GM12878 (cell line): ENCODE results near the gene NUBPL.

Experiments used
- BCLAF1 ChIP-seq: fragments of 450-650 bp; IDR thresholded peaks from 2 replicates; pipeline ENCODE4 v1.6.1; 2017; ENCODE audit warnings: antibody characterized with exemption, mild to moderate bottlenecking, moderate library complexity
- CHD1 ChIP-seq: IDR thresholded peaks from 2 replicates; pipeline ENCODE4 v1.6.1; 2012; ENCODE audit warnings: low read depth, low read length, improper control_type of control experiment
- HCFC1 ChIP-seq: fragments of 150-350 bp; IDR thresholded peaks from 2 replicates; pipeline ENCODE4 v1.6.1; 2014; ENCODE audit warnings: low read length
- MXI1 ChIP-seq: fragments of 150-350 bp; IDR thresholded peaks from 2 replicates; pipeline ENCODE4 v1.6.1; 2011; ENCODE audit warnings: low read depth, mild to moderate bottlenecking, inconsistent platforms, low read length, improper control_type of control experiment
- PKNOX1 ChIP-seq: fragments of 450-650 bp; IDR thresholded peaks from 2 replicates; pipeline ENCODE4 v1.6.1; 2016; ENCODE audit warnings: mild to moderate bottlenecking
- POLR2A ChIP-seq: IDR thresholded peaks from 2 replicates; pipeline ENCODE4 v1.6.1; 2011; ENCODE audit warnings: low read depth, mild to moderate bottlenecking, low read length
- REST ChIP-seq: IDR thresholded peaks from 2 replicates; pipeline ENCODE4 v1.6.1; 2012; ENCODE audit warnings: mild to moderate bottlenecking, low read depth, low read length
- SUZ12 ChIP-seq: fragments of 200-600 bp; sonication (generic); IDR thresholded peaks from one replicate; pipeline ENCODE4 v1.6.1; 2018; ENCODE audit warnings: antibody characterized with exemption, mild to moderate bottlenecking; ENCODE audit not compliant: unreplicated experiment
- TAF1 ChIP-seq: IDR thresholded peaks from 2 replicates; pipeline ENCODE4 v1.6.1; 2011; ENCODE audit warnings: mild to moderate bottlenecking, low read depth, low read length, borderline replicate concordance
- TARDBP ChIP-seq: IDR thresholded peaks from 2 replicates; pipeline ENCODE4 v1.6.1; 2016; ENCODE audit warnings: borderline replicate concordance
- ZNF24 ChIP-seq: fragments of 450-650 bp; IDR thresholded peaks from 2 replicates; pipeline ENCODE4 v1.6.1; 2017; ENCODE audit warnings: antibody characterized with exemption, mild to moderate bottlenecking
- ZSCAN29 ChIP-seq: fragments of 450-650 bp; IDR thresholded peaks from 2 replicates; pipeline ENCODE4 v1.6.1; 2017; ENCODE audit warnings: mild to moderate bottlenecking, moderate library complexity
- TF ChIP-seq, protein P1 (sequence below), 3 experiments: IDR thresholded peaks in 2 of 3; conservative IDR thresholded peaks in 1 of 3; 2 replicates each; pipeline ENCODE4 v1.5.1; 2011; ENCODE audit warnings: low read depth in 3 of 3, low read length in 3 of 3, mild to moderate bottlenecking in 3 of 3, control low read depth in 2 of 3, moderate library complexity in 2 of 3, inconsistent platforms in 1 of 3, mixed read lengths in 1 of 3; ENCODE audit not compliant: control insufficient read depth in 2 of 3, insufficient read depth in 1 of 3; ENCODE audit errors: extremely low read depth in 1 of 3
- TF ChIP-seq, protein P2 (sequence below): IDR thresholded peaks from 2 replicates; pipeline ENCODE4 v1.6.1; 2012; ENCODE audit warnings: low read depth, low read length, improper control_type of control experiment

DNA sequence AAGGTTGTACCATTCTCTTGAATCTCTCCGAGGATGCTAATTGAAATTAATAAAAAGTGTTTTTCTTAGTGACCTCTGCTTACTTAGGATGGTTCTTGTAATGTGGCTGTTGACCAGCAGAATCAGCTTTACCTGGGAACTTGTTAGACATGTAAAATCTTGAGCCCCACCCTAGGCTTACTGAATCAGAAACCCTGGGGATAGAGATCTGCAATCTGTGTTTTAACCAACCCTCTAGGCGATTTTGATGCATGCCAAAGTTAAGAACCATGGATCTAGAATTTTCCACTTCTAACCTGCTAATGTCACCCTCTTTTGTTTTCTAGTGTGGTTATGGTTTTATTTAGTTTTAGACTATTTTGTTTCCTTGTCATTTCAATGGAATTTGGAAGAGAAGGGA, 6.5 kb downstream of the NUBPL start:
- TF ChIP-seq PKNOX1 (no peak), BCLAF1 (no peak), SUZ12 (no peak), HCFC1 (no peak), ZNF24 (no peak), TARDBP (no peak), MXI1 (no peak), ZSCAN29 (no peak), CHD1 (no peak), REST (no peak), TAF1 (no peak), POLR2A (no peak)
- TF ChIP-seq, protein P1, sequence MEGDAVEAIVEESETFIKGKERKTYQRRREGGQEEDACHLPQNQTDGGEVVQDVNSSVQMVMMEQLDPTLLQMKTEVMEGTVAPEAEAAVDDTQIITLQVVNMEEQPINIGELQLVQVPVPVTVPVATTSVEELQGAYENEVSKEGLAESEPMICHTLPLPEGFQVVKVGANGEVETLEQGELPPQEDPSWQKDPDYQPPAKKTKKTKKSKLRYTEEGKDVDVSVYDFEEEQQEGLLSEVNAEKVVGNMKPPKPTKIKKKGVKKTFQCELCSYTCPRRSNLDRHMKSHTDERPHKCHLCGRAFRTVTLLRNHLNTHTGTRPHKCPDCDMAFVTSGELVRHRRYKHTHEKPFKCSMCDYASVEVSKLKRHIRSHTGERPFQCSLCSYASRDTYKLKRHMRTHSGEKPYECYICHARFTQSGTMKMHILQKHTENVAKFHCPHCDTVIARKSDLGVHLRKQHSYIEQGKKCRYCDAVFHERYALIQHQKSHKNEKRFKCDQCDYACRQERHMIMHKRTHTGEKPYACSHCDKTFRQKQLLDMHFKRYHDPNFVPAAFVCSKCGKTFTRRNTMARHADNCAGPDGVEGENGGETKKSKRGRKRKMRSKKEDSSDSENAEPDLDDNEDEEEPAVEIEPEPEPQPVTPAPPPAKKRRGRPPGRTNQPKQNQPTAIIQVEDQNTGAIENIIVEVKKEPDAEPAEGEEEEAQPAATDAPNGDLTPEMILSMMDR (IDR thresholded peaks at IDR 0.05 in 2 of 3, conservative IDR thresholded peaks at IDR 0.05 in 1 of 3; ENCODE audit: control insufficient read depth in 2 of 3, extremely low read depth in 1 of 3, insufficient read depth in 1 of 3, low read depth in 3 of 3, low read length in 3 of 3): no peak
- TF ChIP-seq, protein P2, sequence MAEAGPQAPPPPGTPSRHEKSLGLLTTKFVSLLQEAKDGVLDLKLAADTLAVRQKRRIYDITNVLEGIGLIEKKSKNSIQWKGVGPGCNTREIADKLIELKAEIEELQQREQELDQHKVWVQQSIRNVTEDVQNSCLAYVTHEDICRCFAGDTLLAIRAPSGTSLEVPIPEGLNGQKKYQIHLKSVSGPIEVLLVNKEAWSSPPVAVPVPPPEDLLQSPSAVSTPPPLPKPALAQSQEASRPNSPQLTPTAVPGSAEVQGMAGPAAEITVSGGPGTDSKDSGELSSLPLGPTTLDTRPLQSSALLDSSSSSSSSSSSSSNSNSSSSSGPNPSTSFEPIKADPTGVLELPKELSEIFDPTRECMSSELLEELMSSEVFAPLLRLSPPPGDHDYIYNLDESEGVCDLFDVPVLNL: no peak
